ENCODE measurements around the gene KRT85. TPM values are rescaled to one million over a fixed set of nuclear protein-coding genes. Genes with fewer than 3 reads are reported as not detected.

KRT85 gene
- total and polyA plus RNA-seq, 8 donors = not detected

- FAIRE-seq (no peak), ATAC-seq (no peak), DNase-seq (no peak)
- H3K27me3 ChIP-seq = no peaks in the 10 kb centered on the region
- H3K36me3 ChIP-seq = no peaks in the 10 kb centered on the region
- no peaks in the 10 kb centered on the region for H3K4me1 ChIP-seq
- TF ChIP-seq, protein P1, sequence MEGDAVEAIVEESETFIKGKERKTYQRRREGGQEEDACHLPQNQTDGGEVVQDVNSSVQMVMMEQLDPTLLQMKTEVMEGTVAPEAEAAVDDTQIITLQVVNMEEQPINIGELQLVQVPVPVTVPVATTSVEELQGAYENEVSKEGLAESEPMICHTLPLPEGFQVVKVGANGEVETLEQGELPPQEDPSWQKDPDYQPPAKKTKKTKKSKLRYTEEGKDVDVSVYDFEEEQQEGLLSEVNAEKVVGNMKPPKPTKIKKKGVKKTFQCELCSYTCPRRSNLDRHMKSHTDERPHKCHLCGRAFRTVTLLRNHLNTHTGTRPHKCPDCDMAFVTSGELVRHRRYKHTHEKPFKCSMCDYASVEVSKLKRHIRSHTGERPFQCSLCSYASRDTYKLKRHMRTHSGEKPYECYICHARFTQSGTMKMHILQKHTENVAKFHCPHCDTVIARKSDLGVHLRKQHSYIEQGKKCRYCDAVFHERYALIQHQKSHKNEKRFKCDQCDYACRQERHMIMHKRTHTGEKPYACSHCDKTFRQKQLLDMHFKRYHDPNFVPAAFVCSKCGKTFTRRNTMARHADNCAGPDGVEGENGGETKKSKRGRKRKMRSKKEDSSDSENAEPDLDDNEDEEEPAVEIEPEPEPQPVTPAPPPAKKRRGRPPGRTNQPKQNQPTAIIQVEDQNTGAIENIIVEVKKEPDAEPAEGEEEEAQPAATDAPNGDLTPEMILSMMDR (IDR thresholded peaks at IDR 0.05) = no peak
- WGBS, 2 donors = 94 to 95% methylated on average over 11 of the region's 11 CpGs
- no peak within 1 kb of the TSS for H3K27ac ChIP-seq
- H3K4me3 ChIP-seq = no peak within 1 kb of the TSS
- intact Hi-C loops (cut with DNase I) = loop anchor here in 1 of 3 donors (10.0 kb wide), 1 partner anchor 190 kb away; the partner anchor contains the start of gene KRT74
- H3K9me3 ChIP-seq = no peaks in the 10 kb centered on the region
Measured at GRCh38 chr12:52385226-52385702, 18.0 kb upstream of the KRT85 start, which contains the start of gene KRT84. Gene KRT84 (minus strand): TSS chr12:52385652. CDS start chr12:52385585, 67 bp downstream.

GRCh38 chr12:52383331-52383730 lies 16.1 kb upstream of the KRT85 start:
- FAIRE-seq (no peak), DNase-seq (no peak), ATAC-seq (no peak)
- H3K4me3 ChIP-seq = no peak overlapping the region
- no peaks in the 10 kb centered on the region for H3K27me3 ChIP-seq
- no peaks in the 10 kb centered on the region for H3K4me1 ChIP-seq
- no peaks in the 10 kb centered on the region for H3K9me3 ChIP-seq
- TF ChIP-seq, protein P1 (IDR thresholded peaks at IDR 0.05) = no peak
- no peak overlapping the region for H3K27ac ChIP-seq
- no peaks in the 10 kb centered on the region for H3K36me3 ChIP-seq
- WGBS, 2 donors = 89 to 95% methylated on average over 3 of the region's 3 CpGs
- intact Hi-C loops (cut with DNase I) = loop anchor here in 1 of 3 donors (10.0 kb wide), 1 partner anchor 191 kb away; the partner anchor contains the start of gene KRT74

DNA sequence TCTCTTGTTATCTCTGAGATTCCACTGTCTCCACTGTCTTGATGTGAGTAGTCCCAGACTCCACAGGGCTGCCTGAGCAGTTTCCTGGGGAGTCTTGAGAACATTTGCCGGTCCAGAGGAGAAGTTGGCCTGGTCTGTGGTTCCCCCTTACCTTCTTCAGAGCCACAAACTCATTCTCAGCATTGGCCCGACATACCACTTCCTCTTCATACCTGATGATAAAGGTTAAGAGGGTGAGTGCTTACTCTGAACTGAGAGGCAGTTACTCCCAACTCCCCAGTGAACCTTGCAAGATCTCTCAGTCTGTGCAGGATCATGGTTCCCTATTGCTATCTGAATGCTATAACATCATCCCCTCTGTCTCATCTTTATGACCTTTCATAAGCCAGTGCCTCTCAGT lies 15.6 kb upstream of the KRT85 start:
- ATAC-seq (no peak), DNase-seq (no peak), FAIRE-seq (no peak)
- TF ChIP-seq, protein P1 (IDR thresholded peaks at IDR 0.05) = no peak
- no peaks in the 10 kb centered on the region for H3K36me3 ChIP-seq
- intact Hi-C loops (cut with DNase I) = loop anchor here in 1 of 3 donors (10.0 kb wide), 1 partner anchor 192 kb away; the partner anchor contains the start of gene KRT74
- no peak overlapping the region for H3K4me3 ChIP-seq
- no peak overlapping the region for H3K27ac ChIP-seq
- no peaks in the 10 kb centered on the region for H3K4me1 ChIP-seq
- WGBS, 2 donors = 73 to 85% methylated on average over 2 of the region's 2 CpGs
- H3K27me3 ChIP-seq = no peaks in the 10 kb centered on the region
- H3K9me3 ChIP-seq = no peaks in the 10 kb centered on the region

DNA sequence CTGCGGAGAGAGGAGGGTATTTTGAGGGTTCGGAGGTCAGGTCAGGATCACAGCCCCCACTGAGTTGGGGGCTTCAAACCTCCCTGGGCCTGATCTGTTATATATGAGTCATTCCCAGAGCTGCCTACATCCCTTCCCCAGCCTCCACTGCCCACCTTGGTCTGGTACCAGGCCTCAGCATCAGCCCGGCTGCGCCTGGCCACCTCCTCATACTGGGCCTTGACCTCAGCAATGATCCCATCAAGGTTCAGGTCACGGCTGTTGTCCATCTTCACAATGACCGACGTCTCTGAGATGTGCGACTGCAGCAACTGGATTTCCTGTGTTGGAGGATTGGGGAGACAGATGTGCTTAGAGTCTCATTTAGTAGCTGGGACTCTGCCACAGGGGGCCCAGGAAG lies 13.9 kb upstream of the KRT85 start:
- ATAC-seq (no peak), FAIRE-seq (no peak), DNase-seq (no peak)
- TF ChIP-seq, protein P1 (IDR thresholded peaks at IDR 0.05) = no peak
- 80 to 86% methylated on average over 8 of the region's 8 CpGs for WGBS, 2 donors
- Histone ChIP-seq H3K9me3 (no peaks in the 10 kb centered on the region), H3K4me1 (no peaks in the 10 kb centered on the region), H3K36me3 (no peaks in the 10 kb centered on the region), H3K27me3 (no peaks in the 10 kb centered on the region), H3K27ac (no peak overlapping the region), H3K4me3 (no peak overlapping the region)
- intact Hi-C loops (cut with DNase I) = loop anchor here in 1 of 3 donors (10.0 kb wide), 1 partner anchor 194 kb away; the partner anchor contains the start of gene KRT74

GRCh38 chr12:52380271-52380694 lies 13.0 kb upstream of the KRT85 start:
- peak in 3 of 4 donors; percentile 24 to 73 (median 66) for ATAC-seq
- H3K36me3 ChIP-seq = no peaks in the 10 kb centered on the region
- TF ChIP-seq, protein P1 (IDR thresholded peaks at IDR 0.05) = peak in 2 of 4 donors; percentile 10 to 35
- no peaks in the 10 kb centered on the region for H3K9me3 ChIP-seq
- no peak overlapping the region for H3K4me3 ChIP-seq
- H3K27me3 ChIP-seq = no peaks in the 10 kb centered on the region
- FAIRE-seq = no peak
- WGBS, 2 donors = 51 to 55% methylated on average over 15 of the region's 15 CpGs
- no peak overlapping the region for H3K27ac ChIP-seq
- intact Hi-C loops (cut with DNase I) = loop anchor here in 1 of 3 donors (10.0 kb wide), 1 partner anchor 195 kb away; the partner anchor contains the start of gene KRT74
- peak in 4 of 6 donors; percentile 27 to 67 (median 58) for DNase-seq
- no peaks in the 10 kb centered on the region for H3K4me1 ChIP-seq

Measured in pancreas (tissue), 10 donors.